Immature natural killer cell (primary cell): ENCODE measurements around the gene RAB19. TPM values are rescaled to one million over a fixed set of nuclear protein-coding genes. Genes with fewer than 3 reads are reported as not detected.

ENCODE experiments used
- DNase-seq, 3 donors: peaks; one replicate each; pipeline ENCODE4 v3.0.0; 2022; ENCODE audit warnings: mixed read lengths in 1 of 3
- H3K27ac Mint-ChIP-seq, 6 donors: one replicate each; pipeline ENCODE4 v1.8.0; 2020; ENCODE audit warnings: mixed read lengths in 6 of 6, mild to moderate bottlenecking in 5 of 6, inconsistent platforms in 4 of 6, moderate library complexity in 3 of 6
- H3K27me3 Mint-ChIP-seq, 3 donors: one replicate each; pipeline ENCODE4 v1.8.0; 2020 to 2021; ENCODE audit warnings: low read depth in 3 of 3, mild to moderate bottlenecking in 3 of 3, mixed read lengths in 3 of 3, moderate library complexity in 3 of 3, inconsistent platforms in 1 of 3
- H3K36me3 Mint-ChIP-seq, 3 donors: one replicate each; pipeline ENCODE4 v1.8.0; 2020; ENCODE audit warnings: mixed read lengths in 3 of 3, inconsistent platforms in 2 of 3, mild to moderate bottlenecking in 2 of 3
- H3K4me1 Mint-ChIP-seq, 2 donors: one replicate each; pipeline ENCODE4 v1.8.0; 2020; ENCODE audit warnings: inconsistent platforms in 2 of 2, mild to moderate bottlenecking in 2 of 2, mixed read lengths in 2 of 2, moderate library complexity in 1 of 2
- H3K4me3 Mint-ChIP-seq, 5 donors: one replicate each; pipeline ENCODE4 v1.8.0; 2020; ENCODE audit warnings: mild to moderate bottlenecking in 5 of 5, mixed read lengths in 5 of 5, inconsistent platforms in 3 of 5, moderate library complexity in 3 of 5
- H3K9me3 Mint-ChIP-seq, 6 donors: one replicate each; pipeline ENCODE4 v1.8.0; 2020; ENCODE audit warnings: mild to moderate bottlenecking in 6 of 6, mixed read lengths in 6 of 6, inconsistent platforms in 4 of 6, moderate library complexity in 3 of 6
- polyA plus RNA-seq, 3 donors: library from polyadenylated mRNA; unstranded; fragments of 300-500 nt; fragmentation: Illumina TruSeq; gene quantifications; one replicate each; pipeline ENCODE4 v1.2.3, GENCODE V29; 2021

Gene RAB19
- polyA plus RNA-seq, result 1 to 10 TPM in 2 of 3 donors, not detected in 1; 2.4 to 3.1 TPM

- H3K27ac Mint-ChIP-seq, result peak within 1 kb of the TSS; percentile 86 to 94 (median 90)
- peaks cover 0 to 4% (median 3%) of the 10 kb centered on the region in 3 donors for H3K27me3 Mint-ChIP-seq
- peak within 1 kb of the TSS; percentile 90 to 96 (median 93) for H3K4me3 Mint-ChIP-seq
- peaks cover 0 to 3% (median 0%) of the 10 kb centered on the region in 6 donors for H3K9me3 Mint-ChIP-seq
- H3K4me1 Mint-ChIP-seq, result peaks cover 18% of the 10 kb centered on the region in 2 donors
- H3K36me3 Mint-ChIP-seq, result peaks cover 4 to 7% (median 5%) of the 10 kb centered on the region in 3 donors
- peak; percentile 33 to 45 (median 34) for DNase-seq
Measured at GRCh38 chr7:140403878-140404564, at the start of gene RAB19. TSS of gene RAB19 (plus strand) at chr7:140404058. CDS start at chr7:140407647, 3,589 bp downstream.

DNA sequence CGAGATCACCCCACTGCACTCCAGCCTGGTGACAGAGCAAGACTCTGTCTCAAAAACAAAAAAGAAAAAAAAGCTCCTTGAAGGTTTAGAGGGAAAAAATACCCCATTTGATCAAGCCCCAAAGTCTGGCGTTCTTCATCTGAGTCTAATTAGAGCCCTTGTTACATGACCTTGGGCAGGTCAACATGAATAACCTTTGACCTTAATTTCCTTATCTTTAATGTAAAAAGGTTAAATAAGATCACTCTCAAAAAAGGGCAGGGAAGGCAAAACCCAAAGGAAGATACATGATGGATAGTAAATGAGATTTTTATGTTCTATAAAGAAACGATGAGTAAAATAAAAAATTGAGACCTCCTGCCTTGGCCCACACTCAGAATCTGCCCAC is 45.8 kb upstream of the RAB19 start:
- no peak for DNase-seq
- no peaks in the 10 kb centered on the region for H3K9me3 Mint-ChIP-seq
- H3K36me3 Mint-ChIP-seq, result peaks cover 11 to 19% (median 13%) of the 10 kb centered on the region in 3 donors
- peaks cover 28 to 30% of the 10 kb centered on the region in 2 donors for H3K4me1 Mint-ChIP-seq
- H3K4me3 Mint-ChIP-seq, result peak overlapping the region; percentile 79 to 94 (median 93)
- peaks cover 0 to 8% (median 0%) of the 10 kb centered on the region in 3 donors for H3K27me3 Mint-ChIP-seq
- H3K27ac Mint-ChIP-seq, result peak overlapping the region; percentile 75 to 95 (median 89)

GRCh38 chr7:140358412-140359051 is 45.3 kb upstream of the RAB19 start:
- Mint-ChIP-seq H3K9me3 (no peaks in the 10 kb centered on the region), H3K27ac (peak overlapping the region; percentile 84 to 95 (median 89)), H3K4me1 (peaks cover 28 to 30% of the 10 kb centered on the region in 2 donors), H3K27me3 (peaks cover 0 to 8% (median 0%) of the 10 kb centered on the region in 3 donors), H3K36me3 (peaks cover 11 to 16% (median 13%) of the 10 kb centered on the region in 3 donors), H3K4me3 (peak overlapping the region; percentile 79 to 94 (median 93))
- peak; percentile 44 to 53 (median 47) for DNase-seq

- Mint-ChIP-seq H3K27me3 (peaks cover 0 to 8% (median 0%) of the 10 kb centered on the region in 3 donors), H3K9me3 (no peaks in the 10 kb centered on the region), H3K27ac (peak overlapping the region in 5 of 6 donors; percentile 6 to 84 (median 41)), H3K4me1 (peaks cover 28 to 30% of the 10 kb centered on the region in 2 donors), H3K4me3 (peak overlapping the region in 2 of 5 donors; percentile 6 to 30), H3K36me3 (peaks cover 4 to 14% (median 5%) of the 10 kb centered on the region in 3 donors)
- no peak for DNase-seq
Measured at GRCh38 chr7:140360697-140361229, 43.1 kb upstream of the RAB19 start.

- H3K27ac Mint-ChIP-seq, result no peak overlapping the region
- DNase-seq, result no peak
- H3K9me3 Mint-ChIP-seq, result no peaks in the 10 kb centered on the region
- H3K27me3 Mint-ChIP-seq, result peaks cover 0 to 2% (median 2%) of the 10 kb centered on the region in 3 donors
- no peak overlapping the region for H3K4me3 Mint-ChIP-seq
- peaks cover 4 to 9% of the 10 kb centered on the region in 2 donors for H3K4me1 Mint-ChIP-seq
- H3K36me3 Mint-ChIP-seq, result peaks cover 4 to 28% (median 15%) of the 10 kb centered on the region in 3 donors
Measured at GRCh38 chr7:140364819-140365218, 39.0 kb upstream of the RAB19 start.

DNA sequence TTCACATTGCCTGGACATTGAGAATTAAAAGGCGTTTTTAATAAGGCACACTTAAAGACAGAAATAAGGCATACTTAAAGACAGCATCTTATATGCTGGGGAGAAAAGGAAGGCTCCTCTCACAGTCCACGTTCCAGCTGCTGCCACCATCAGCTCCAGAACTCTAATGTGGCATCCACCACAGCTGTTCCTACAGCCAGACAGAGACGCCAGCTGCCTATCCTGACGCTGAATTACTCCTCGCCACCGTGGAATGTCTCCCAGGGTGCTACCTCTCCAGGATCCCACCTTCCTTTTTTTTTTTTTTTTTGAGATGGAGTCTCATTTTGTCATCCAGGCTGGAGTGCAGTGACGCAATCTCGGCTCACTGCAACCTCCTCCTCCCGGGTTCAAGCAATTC is 36.3 kb upstream of the RAB19 start:
- Mint-ChIP-seq H3K4me3 (no peak overlapping the region), H3K4me1 (no peaks in the 10 kb centered on the region), H3K9me3 (no peaks in the 10 kb centered on the region), H3K27me3 (peaks cover 0 to 2% (median 0%) of the 10 kb centered on the region in 3 donors), H3K27ac (no peak overlapping the region), H3K36me3 (peaks cover 0 to 28% (median 20%) of the 10 kb centered on the region in 3 donors)
- no peak for DNase-seq

- peaks cover 0 to 2% (median 0%) of the 10 kb centered on the region in 3 donors for H3K27me3 Mint-ChIP-seq
- DNase-seq, result no peak
- H3K4me3 Mint-ChIP-seq, result no peak overlapping the region
- H3K27ac Mint-ChIP-seq, result no peak overlapping the region
- H3K36me3 Mint-ChIP-seq, result peaks cover 0 to 26% (median 20%) of the 10 kb centered on the region in 3 donors
- H3K4me1 Mint-ChIP-seq, result no peaks in the 10 kb centered on the region
- H3K9me3 Mint-ChIP-seq, result no peaks in the 10 kb centered on the region
Measured at GRCh38 chr7:140369294-140369693, 34.6 kb upstream of the RAB19 start.

DNA sequence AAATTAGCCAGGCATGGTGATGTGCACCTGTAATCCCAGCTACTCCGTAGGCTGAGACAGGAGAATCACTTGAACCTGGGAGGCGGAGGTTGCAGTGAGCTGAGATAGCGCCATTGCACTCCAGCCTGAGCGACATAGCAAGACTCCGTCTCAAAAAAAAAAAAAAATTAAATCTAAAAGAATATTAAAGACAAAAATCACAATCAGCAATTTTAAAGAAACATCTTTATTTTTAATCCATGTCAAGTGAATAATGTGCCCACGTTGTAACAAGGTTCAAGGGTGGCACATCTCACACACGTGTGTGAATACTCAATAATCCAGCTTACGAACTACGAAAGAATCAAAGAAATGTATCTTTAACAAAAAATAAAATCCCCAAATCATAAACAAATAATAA is 28.5 kb upstream of the RAB19 start:
- Mint-ChIP-seq H3K9me3 (no peaks in the 10 kb centered on the region), H3K36me3 (peaks cover 0 to 25% (median 18%) of the 10 kb centered on the region in 3 donors), H3K27me3 (peaks cover 0 to 3% (median 0%) of the 10 kb centered on the region in 3 donors), H3K27ac (peak overlapping the region in 1 of 6 donors; percentile 94), H3K4me1 (peaks cover 9 to 10% of the 10 kb centered on the region in 2 donors), H3K4me3 (peak overlapping the region in 2 of 5 donors; percentile 53 to 79)
- DNase-seq, result no peak

DNA sequence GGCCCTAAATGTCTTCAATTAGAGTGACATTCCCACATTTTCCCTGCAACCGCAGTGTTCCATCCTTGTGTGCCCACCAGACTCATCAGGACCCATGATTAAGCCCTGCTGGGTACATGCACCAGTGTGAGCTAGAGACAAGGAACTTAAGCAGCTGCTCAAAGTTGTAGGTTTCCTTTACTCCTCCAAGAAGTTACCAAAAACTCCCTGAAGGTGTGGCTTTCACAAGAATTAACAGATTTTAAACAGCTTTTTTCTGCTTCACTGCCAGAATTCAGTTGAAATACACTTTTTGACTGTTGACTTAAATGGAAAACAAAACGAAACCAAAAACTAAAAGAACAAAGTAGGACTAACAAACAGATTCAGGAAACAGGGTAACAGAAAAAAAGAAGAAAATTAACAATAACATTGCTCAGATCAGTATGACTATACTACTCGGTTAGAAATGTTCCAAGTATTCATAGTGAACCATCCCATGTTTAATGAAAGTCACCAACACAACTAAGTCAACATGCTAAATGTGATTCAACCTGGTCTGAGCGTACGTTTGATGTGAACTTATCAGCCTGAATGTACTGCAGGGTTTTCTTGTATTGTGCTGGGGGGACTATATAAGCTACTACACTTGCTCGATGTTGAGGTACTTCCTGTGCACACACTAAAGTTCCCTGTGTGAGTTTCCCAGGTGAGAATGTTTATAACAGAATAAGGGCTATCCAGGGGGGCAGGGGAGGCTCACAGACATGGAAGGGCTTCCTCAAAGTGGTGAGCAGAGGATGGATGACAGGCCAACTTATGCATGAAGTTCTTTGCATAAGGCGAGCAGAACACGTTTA is 27.7 kb upstream of the RAB19 start:
- H3K27ac Mint-ChIP-seq, result peak overlapping the region; percentile 29 to 94 (median 75)
- H3K9me3 Mint-ChIP-seq, result no peaks in the 10 kb centered on the region
- peak overlapping the region; percentile 3 to 79 (median 53) for H3K4me3 Mint-ChIP-seq
- peaks cover 9 to 10% of the 10 kb centered on the region in 2 donors for H3K4me1 Mint-ChIP-seq
- H3K27me3 Mint-ChIP-seq, result peaks cover 0 to 3% (median 0%) of the 10 kb centered on the region in 3 donors
- no peak for DNase-seq
- H3K36me3 Mint-ChIP-seq, result peaks cover 0 to 20% (median 13%) of the 10 kb centered on the region in 3 donors

DNA sequence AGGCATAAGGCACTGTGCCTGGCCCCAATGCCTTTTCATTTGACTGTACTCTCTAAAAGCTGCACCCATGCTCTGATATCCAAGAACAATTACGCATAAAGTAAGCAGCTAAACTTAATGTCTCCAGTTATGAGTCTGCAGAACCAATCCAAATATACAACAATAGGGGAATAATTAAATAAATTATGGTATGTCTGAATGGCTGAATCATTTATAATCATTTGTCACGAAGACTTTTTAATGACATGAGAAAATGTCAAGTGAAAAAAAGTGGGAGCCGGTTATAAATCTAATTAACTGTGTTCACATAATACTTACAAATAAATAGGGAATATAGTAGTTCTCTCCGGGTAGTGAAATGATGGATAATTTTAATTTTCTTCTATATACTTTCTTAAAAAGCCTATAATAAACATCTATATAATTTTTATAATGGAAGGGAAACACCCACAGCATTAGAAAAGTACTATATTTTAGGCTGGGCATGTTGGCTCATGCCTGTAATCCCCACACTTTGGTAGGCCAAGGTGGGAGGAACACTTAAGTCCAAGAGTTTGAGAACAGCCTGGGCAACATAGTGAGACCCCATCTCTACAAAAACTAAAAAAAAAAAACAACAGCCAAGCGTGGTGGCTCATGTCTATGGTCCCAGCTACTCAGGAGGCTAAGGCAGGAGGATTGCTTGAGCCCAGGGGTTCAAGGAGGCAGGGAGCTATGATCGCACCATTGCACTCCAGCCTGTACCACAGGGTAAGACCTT is 19.7 kb upstream of the RAB19 start:
- Mint-ChIP-seq H3K4me1 (no peaks in the 10 kb centered on the region), H3K4me3 (no peak overlapping the region), H3K27me3 (peaks cover 0 to 3% (median 2%) of the 10 kb centered on the region in 3 donors), H3K36me3 (peaks cover 0 to 16% (median 11%) of the 10 kb centered on the region in 3 donors), H3K27ac (no peak overlapping the region), H3K9me3 (no peaks in the 10 kb centered on the region)
- DNase-seq, result no peak

DNA sequence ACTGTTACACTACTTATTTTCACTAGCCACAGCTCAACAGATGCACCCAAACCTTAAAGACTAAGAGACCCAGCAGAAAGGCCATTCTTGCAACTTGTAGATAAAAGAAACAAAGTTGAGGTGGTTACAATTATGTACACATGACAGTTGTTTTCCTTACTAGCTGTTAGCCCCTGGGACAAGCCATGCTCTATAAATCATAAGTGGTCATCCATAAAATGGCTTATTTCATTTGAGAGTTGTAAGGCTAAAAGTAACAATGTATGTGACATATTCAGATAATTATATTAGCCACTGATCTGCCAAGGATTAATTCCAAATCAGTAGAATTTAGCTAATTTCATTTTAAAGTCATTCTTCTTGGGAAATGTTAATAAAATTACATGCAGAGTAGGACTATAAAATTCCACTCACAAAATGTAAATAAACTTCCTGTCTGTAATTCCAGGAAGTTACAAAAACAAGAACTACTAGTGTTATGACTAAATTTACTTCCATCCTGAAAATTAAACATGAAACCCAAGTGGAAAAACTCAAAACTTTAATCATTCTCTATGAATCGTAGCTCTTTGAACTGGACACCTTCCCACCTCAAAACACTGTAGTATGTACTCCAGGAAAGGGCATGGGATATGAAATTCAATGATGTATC is 18.8 kb upstream of the RAB19 start:
- Mint-ChIP-seq H3K27ac (peak overlapping the region in 1 of 6 donors; percentile 45), H3K4me3 (no peak overlapping the region), H3K9me3 (no peaks in the 10 kb centered on the region), H3K36me3 (peaks cover 0 to 8% (median 6%) of the 10 kb centered on the region in 3 donors), H3K27me3 (peaks cover under 1 to 3% (median 2%) of the 10 kb centered on the region in 3 donors), H3K4me1 (no peaks in the 10 kb centered on the region)
- DNase-seq, result no peak

DNA sequence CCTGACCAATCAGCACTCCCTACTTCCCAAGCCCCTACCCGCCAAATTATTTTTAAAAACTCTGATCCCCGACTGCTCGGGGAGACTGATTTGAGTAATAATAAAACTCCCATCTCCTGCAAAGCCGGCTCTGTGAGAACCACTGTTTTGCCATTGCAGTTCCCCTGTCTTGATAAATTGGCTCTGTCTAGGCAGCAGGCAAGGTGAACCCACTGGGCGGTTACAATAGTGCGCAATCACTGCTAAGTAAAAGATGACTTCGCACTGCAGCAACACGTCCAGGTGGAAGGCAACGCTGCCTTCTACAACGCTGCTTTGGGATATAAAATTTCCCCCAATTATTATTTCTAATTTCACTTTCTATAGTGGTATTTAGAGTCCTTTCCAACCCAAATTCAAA is 14.4 kb upstream of the RAB19 start:
- Mint-ChIP-seq H3K9me3 (no peaks in the 10 kb centered on the region), H3K4me3 (no peak overlapping the region), H3K27me3 (peaks cover 0 to 2% (median 1%) of the 10 kb centered on the region in 3 donors), H3K27ac (peak overlapping the region in 1 of 6 donors; percentile 9), H3K4me1 (no peaks in the 10 kb centered on the region), H3K36me3 (no peaks in the 10 kb centered on the region)
- no peak for DNase-seq
